Keratinocyte (primary cell): ENCODE data around the gene MYADM.
"Not testable (repeated sequence)": the region's sequence is repeated elsewhere in the genome, so short reads cannot be mapped to it uniquely, and the experiment has no call there.

Experiments used
- EZH2 ChIP-seq: IDR thresholded peaks from one replicate; pipeline ENCODE4 v1.6.1; 2012; ENCODE audit warnings: inconsistent platforms, mild to moderate bottlenecking, low read length, moderate library complexity
- TF ChIP-seq, protein P1 (sequence below), 3 experiments: IDR thresholded peaks in 1 of 3; conservative IDR thresholded peaks in 1 of 3; optimal IDR thresholded peaks in 1 of 3; 2 replicates in 2 of 3; 3 replicates in 1 of 3; pipeline versions ENCODE3 to v1.5.1; 2011; ENCODE audit warnings: low read length in 3 of 3, mild to moderate bottlenecking in 3 of 3, moderate library complexity in 2 of 3, control low read depth in 1 of 3, inconsistent platforms in 1 of 3; ENCODE audit not compliant: insufficient read depth in 2 of 3; ENCODE audit errors: extremely low read depth in 1 of 3

DNA sequence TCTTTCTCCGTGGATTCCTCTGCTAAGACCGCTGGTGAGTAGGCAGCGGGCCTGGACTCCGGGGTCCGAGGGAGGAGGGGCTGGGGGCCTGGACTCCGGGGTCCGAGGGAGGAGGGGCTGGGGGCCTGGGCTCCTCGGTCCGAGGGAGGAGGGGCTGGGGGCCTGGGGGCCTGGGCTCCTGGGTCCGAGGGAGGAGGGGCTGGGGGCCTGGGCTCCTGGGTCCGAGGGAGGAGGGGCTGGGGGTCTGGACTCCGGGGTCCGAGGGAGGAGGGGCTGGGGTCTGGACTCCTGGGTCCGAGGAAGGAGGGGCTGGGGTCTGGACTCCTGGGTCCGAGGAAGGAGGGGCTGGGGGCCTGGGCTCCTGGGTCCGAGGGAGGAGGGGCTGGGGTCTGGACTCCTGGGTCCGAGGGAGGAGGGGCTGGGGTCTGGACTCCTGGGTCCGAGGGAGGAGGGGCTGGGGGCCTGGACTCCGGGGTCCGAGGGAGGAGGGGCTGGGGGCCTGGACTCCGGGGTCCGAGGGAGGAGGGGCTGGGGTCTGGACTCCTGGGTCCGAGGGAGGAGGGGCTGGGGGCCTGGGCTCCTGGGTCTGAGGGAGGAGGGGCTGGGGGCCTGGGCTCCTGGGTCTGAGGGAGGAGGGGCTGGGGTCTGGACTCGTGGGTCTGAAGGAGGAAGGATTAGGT is 2.3 kb downstream of the MYADM start:
- TF ChIP-seq, protein P1, sequence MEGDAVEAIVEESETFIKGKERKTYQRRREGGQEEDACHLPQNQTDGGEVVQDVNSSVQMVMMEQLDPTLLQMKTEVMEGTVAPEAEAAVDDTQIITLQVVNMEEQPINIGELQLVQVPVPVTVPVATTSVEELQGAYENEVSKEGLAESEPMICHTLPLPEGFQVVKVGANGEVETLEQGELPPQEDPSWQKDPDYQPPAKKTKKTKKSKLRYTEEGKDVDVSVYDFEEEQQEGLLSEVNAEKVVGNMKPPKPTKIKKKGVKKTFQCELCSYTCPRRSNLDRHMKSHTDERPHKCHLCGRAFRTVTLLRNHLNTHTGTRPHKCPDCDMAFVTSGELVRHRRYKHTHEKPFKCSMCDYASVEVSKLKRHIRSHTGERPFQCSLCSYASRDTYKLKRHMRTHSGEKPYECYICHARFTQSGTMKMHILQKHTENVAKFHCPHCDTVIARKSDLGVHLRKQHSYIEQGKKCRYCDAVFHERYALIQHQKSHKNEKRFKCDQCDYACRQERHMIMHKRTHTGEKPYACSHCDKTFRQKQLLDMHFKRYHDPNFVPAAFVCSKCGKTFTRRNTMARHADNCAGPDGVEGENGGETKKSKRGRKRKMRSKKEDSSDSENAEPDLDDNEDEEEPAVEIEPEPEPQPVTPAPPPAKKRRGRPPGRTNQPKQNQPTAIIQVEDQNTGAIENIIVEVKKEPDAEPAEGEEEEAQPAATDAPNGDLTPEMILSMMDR (optimal IDR thresholded peaks at IDR 0.05 in 1 of 3, IDR thresholded peaks at IDR 0.05 in 1 of 3, conservative IDR thresholded peaks at IDR 0.05 in 1 of 3; ENCODE audit: extremely low read depth in 1 of 3, insufficient read depth in 2 of 3, low read length in 3 of 3): not testable (repeated sequence)
- not testable (repeated sequence) for TF ChIP-seq EZH2
